ENCODE measurements around the gene MACROD2. TPM values are rescaled to one million over a fixed set of nuclear protein-coding genes. Genes with fewer than 3 reads are reported as not detected.
"Not testable (repeated sequence)": the region's sequence is repeated elsewhere in the genome, so short reads cannot be mapped to it uniquely, and the experiment has no call there.

MACROD2 gene
- total and polyA plus RNA-seq, 7 donors = 0.20 to 4.8 (median 0.87) TPM

DNA sequence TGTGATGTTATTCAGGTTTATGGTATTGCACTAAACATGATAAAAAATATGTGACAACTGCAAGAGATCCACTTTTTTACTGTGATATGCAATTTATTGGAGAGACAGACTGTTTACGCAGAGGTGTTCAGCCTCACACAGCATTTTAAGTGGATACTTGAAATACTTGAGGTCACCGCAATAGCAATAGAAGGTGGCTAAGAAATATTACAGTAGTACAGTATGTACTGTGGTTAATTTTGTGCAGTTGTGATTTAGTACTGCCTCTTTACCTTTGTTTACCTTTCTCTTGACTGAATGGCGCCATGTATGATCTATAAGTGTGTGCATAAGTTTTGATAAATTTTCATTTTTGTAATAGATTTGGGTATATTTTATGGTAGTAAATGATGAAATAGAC, 17.4 kb downstream of the MACROD2 start:
- 97 to 98% (median 97%) methylated on average over 3 of the region's 3 CpGs for WGBS, 3 donors

DNA sequence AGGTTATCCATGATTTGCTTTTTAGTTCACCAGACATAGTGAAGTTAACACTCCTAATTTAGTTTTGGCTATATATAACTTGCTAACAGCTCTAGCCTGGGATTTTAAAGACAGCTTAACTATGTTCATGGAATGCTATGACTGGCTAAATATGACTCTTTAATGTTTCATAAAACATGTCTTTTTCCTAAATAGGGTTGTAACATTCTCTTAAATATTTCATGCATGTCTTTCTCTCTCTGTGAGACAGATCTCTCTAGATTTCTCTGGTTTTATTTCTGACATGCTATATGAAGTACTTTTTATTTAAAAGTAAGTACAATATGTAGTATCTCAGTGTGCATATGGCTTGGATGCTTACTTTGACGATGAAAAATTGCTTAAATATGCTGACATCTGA, 35.7 kb downstream of the MACROD2 start:
- H3K27me3 ChIP-seq (ENCODE audit: insufficient read depth in 3 of 3, low read length in 2 of 3) = no peaks in the 10 kb centered on the region
- no peak for DNase-seq
- TF ChIP-seq, protein P1, sequence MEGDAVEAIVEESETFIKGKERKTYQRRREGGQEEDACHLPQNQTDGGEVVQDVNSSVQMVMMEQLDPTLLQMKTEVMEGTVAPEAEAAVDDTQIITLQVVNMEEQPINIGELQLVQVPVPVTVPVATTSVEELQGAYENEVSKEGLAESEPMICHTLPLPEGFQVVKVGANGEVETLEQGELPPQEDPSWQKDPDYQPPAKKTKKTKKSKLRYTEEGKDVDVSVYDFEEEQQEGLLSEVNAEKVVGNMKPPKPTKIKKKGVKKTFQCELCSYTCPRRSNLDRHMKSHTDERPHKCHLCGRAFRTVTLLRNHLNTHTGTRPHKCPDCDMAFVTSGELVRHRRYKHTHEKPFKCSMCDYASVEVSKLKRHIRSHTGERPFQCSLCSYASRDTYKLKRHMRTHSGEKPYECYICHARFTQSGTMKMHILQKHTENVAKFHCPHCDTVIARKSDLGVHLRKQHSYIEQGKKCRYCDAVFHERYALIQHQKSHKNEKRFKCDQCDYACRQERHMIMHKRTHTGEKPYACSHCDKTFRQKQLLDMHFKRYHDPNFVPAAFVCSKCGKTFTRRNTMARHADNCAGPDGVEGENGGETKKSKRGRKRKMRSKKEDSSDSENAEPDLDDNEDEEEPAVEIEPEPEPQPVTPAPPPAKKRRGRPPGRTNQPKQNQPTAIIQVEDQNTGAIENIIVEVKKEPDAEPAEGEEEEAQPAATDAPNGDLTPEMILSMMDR (IDR thresholded peaks at IDR 0.05) = no peak
- intact Hi-C loops (cut with DNase I) = no loop called here
- no peaks in the 10 kb centered on the region for H3K36me3 ChIP-seq (ENCODE audit: insufficient read depth in 1 of 2, low read depth in 1 of 2)
- no peak overlapping the region for H3K4me3 ChIP-seq
- 82 to 98% (median 87%) methylated on average over 1 of the region's 1 CpG for WGBS, 3 donors
- no peak for ATAC-seq
- no peak overlapping the region for H3K27ac ChIP-seq
- no peaks in the 10 kb centered on the region for H3K9me3 ChIP-seq
- no peaks in the 10 kb centered on the region for H3K4me1 ChIP-seq

More for the DNA sequence above, 17.4 kb downstream of the MACROD2 start:
- no peak overlapping the region for H3K27ac ChIP-seq
- no peaks in the 10 kb centered on the region for H3K27me3 ChIP-seq (ENCODE audit: insufficient read depth in 3 of 3, low read length in 2 of 3)
- TF ChIP-seq, protein P1 (IDR thresholded peaks at IDR 0.05) = no peak
- ATAC-seq (no peak), DNase-seq (no peak)
- H3K9me3 ChIP-seq = peaks cover 5% of the 10 kb centered on the region
- H3K4me1 ChIP-seq = no peaks in the 10 kb centered on the region
- intact Hi-C loops (cut with DNase I) = no loop called here
- no peaks in the 10 kb centered on the region for H3K36me3 ChIP-seq (ENCODE audit: insufficient read depth in 1 of 2, low read depth in 1 of 2)
- no peak overlapping the region for H3K4me3 ChIP-seq

DNA sequence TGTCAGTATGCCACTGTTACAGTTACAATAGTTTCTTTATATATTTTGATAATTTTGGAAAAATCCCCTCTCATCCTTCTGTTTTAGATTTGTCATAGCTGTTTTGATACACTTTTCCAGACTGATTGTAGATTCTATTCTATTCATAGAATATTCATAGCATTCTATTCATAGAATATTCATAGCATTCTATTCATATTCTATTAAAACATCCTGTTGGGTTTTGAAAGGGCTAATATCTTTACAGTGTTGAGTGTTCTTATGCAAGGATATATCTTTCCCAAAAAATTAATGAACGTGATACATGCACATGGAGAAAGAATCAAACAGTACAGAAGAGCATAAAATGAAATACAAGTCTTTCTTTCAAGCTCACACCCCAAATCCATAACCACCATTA, 38.0 kb downstream of the MACROD2 start:
- DNase-seq (no peak), ATAC-seq (no peak)
- no peaks in the 10 kb centered on the region for H3K36me3 ChIP-seq (ENCODE audit: insufficient read depth in 1 of 2, low read depth in 1 of 2)
- H3K4me3 ChIP-seq = no peak overlapping the region
- H3K27ac ChIP-seq = no peak overlapping the region
- TF ChIP-seq, protein P1 (IDR thresholded peaks at IDR 0.05) = no peak
- no peaks in the 10 kb centered on the region for H3K27me3 ChIP-seq (ENCODE audit: insufficient read depth in 3 of 3, low read length in 2 of 3)
- WGBS, 3 donors = 83 to 85% (median 83%) methylated on average over 1 of the region's 1 CpG
- intact Hi-C loops (cut with DNase I) = no loop called here
- H3K4me1 ChIP-seq = no peaks in the 10 kb centered on the region
- H3K9me3 ChIP-seq = no peaks in the 10 kb centered on the region

DNA sequence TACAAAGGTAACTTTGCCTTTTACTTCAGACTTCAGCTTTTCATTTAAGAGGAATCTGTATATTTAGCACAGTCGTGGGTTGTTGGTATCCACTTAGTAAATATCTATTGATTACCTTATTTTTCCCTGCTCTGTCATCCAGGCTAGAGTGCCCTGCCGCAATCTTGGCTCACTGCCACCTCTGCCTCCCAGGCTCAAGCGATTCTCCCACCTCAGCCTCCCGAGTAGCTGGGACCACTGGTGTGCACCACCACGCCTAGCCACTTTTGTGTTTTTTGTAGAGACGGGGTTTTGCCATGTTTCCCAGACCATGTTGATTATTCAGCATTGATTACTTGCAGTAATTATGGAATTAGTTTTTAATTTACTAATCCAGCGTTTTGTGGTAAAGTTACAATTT, 41.3 kb downstream of the MACROD2 start:
- Histone ChIP-seq H3K27me3 (ENCODE audit: insufficient read depth in 3 of 3, low read length in 2 of 3) (no peaks in the 10 kb centered on the region), H3K4me1 (no peaks in the 10 kb centered on the region), H3K27ac (no peak overlapping the region), H3K36me3 (ENCODE audit: insufficient read depth in 1 of 2, low read depth in 1 of 2) (no peaks in the 10 kb centered on the region), H3K9me3 (no peaks in the 10 kb centered on the region), H3K4me3 (no peak overlapping the region)
- 88 to 94% (median 92%) methylated on average over 7 of the region's 7 CpGs for WGBS, 3 donors
- DNase-seq (no peak), ATAC-seq (no peak)
- TF ChIP-seq, protein P1 (IDR thresholded peaks at IDR 0.05) = no peak
- intact Hi-C loops (cut with DNase I) = no loop called here

DNA sequence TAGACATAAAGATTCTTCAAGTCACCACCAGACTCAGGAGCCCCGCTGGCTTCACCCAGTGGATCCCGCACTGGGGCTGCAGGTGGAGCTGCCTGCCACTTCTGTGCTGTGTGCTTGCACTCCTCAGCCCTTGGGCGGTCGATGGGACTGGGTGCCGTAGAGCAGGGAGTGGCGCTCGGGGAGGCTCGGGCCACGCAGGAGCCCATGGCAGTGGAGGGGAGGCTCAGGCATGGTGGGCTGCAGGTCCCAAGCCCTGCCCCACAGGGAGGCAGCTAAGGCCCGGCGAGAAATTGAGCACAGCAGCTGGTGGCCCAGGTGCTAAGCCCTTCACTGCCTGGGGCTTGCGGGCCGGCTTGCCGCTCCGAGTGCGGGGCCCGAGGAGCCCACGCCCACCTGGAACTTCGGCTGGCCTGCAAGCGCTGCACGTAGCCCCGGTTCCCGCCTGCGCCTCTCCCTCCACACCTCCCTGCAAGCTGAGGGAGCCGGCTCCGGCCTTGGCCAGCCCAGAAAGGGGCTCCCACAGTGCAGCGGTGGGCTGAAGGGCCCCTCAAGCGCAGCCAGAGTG, 49.5 kb downstream of the MACROD2 start:
- intact Hi-C loops (cut with DNase I) = loop anchor here in 1 of 2 donors (10.0 kb wide), 1 partner anchor 80 kb away; no protein-coding TSS in a partner anchor

More for the DNA sequence above, 49.5 kb downstream of the MACROD2 start:
- H3K27me3 ChIP-seq (ENCODE audit: insufficient read depth in 3 of 3, low read length in 2 of 3); H3K4me1 ChIP-seq; DNase-seq; H3K9me3 ChIP-seq; H3K4me3 ChIP-seq; H3K36me3 ChIP-seq (ENCODE audit: insufficient read depth in 1 of 2, low read depth in 1 of 2); ATAC-seq; H3K27ac ChIP-seq: not testable (repeated sequence)
- 95 to 96% (median 95%) methylated on average over 20 to 28 of the region's 28 CpGs for WGBS, 3 donors

Measured in psoas muscle (tissue), 8 donors.